Adrenal gland (tissue), 12 donors: ENCODE measurements around the gene ALG13. TPM values are rescaled to one million over a fixed set of nuclear protein-coding genes. Genes with fewer than 3 reads are reported as not detected.
"Not testable (repeated sequence)": the region's sequence is repeated elsewhere in the genome, so short reads cannot be mapped to it uniquely, and the experiment has no call there.

ENCODE experiments used
- DNase-seq, 7 donors: peaks; one replicate each; pipeline ENCODE4 v3.0.0-alpha.2; 2019 to 2020
- H3K27ac ChIP-seq, 5 donors: fragments of 200-600 bp; sonication (generic) in 4 of 5; 1 replicate in 3 of 5; 2 replicates in 2 of 5; pipeline versions ENCODE4 v1.5.1 to v1.8.0; 2016 to 2020; ENCODE audit warnings: mild to moderate bottlenecking in 1 of 5
- H3K27me3 ChIP-seq: fragments of 200-600 bp; 2 replicates; pipeline ENCODE4 v1.8.0; 2021
- H3K36me3 ChIP-seq, 2 donors: fragments of 200-600 bp; replicated peaks in 1 of 2; 1 replicate in 1 of 2; 2 replicates in 1 of 2; pipeline versions ENCODE4 v1.5.1 to v1.8.0; 2018 to 2022
- H3K4me1 ChIP-seq, 2 donors: fragments of 200-600 bp; replicated peaks in 1 of 2; 1 replicate in 1 of 2; 2 replicates in 1 of 2; pipeline versions ENCODE4 v1.5.1 to v1.8.0; 2018 to 2021
- H3K4me3 ChIP-seq, 4 donors: fragments of 200-600 bp; sonication (generic) in 3 of 4; one replicate each; pipeline ENCODE4 v1.5.1; 2016 to 2018
- H3K9me3 ChIP-seq, 3 donors: fragments of 200-600 bp; sonication (generic) in 1 of 3; replicated peaks in 1 of 3; 1 replicate in 2 of 3; 2 replicates in 1 of 3; pipeline versions ENCODE4 v1.5.1 to v1.8.0; 2016 to 2021
- CTCF ChIP-seq, 6 experiments: fragments of 450-650 bp in 4 of 6; fragments of 200-600 bp in 2 of 6; sonication (generic) in 1 of 6; IDR thresholded peaks; 1 replicate in 5 of 6; 2 replicates in 1 of 6; pipeline versions ENCODE4 v1.5.1 to v1.8.0; 2016 to 2021; ENCODE audit warnings: antibody characterized with exemption in 6 of 6, mild to moderate bottlenecking in 2 of 6, moderate library complexity in 1 of 6
- POLR2A ChIP-seq, 2 donors: fragments of 450-650 bp; IDR thresholded peaks; one replicate each; pipeline ENCODE4 v1.6.1; 2017; ENCODE audit warnings: antibody characterized with exemption in 2 of 2, mild to moderate bottlenecking in 2 of 2, moderate library complexity in 1 of 2
- WGBS, 4 donors: extraction: QIAGEN DNeasy Blood & Tissue Kit in 2 of 4; methylation state at CpG; one replicate each; pipeline versions ENCODE4 v1.1.5 to v1.1.7; 2013 to 2017; 5-methylcytosine and 5-hydroxymethylcytosine counted together
- intact Hi-C, 2 donors: fragments of 100-400 bp; cut with DNase I; formaldehyde crosslinking; loops; one replicate each; pipeline versions ENCODE4 v1.14.1 to v1.15.0; 2022 to 2023
- polyA plus RNA-seq, 3 donors: library from polyadenylated mRNA; stranded (reverse); fragments of 200-250 nt in 2 of 3; fragments of 350-450 nt in 1 of 3; fragmentation: Illumina TruSeq in 1 of 3; extraction: RNeasy Lipid Tissue Mini Kit (QIAGEN cat#74804) in 1 of 3; gene quantifications; one replicate each; pipeline ENCODE4 v1.2.3, GENCODE V29; 2013 to 2014
- total RNA-seq, 9 donors: library from RNA; depleted of rRNA in 4 of 9; stranded (reverse); fragments of >200 nt in 4 of 9; fragments of 120-200 nt in 1 of 9; fragmentation: NEBNext Ultra II Directional in 1 of 9; extraction: Animal tissue kit (Norgen Biotek cat#: 25700) in 1 of 9; gene quantifications; one replicate each; pipeline versions ENCODE4 v1.1.0 to v1.2.4, GENCODE V29; 2013 to 2023
- donor health status: healthy with polysubstance abuse.
- donor health status: Bipolar disorder and iron deficiency.
- donor health status: DM: yes; HTN: yes; CAD: no.
- donor health status: DM: no; HTN: no; CAD: no.
- donor health status: DM: no; HTN: no; CAD: no.
- donor health status: DM: yes; HTN: yes; CAD: no.

ALG13 gene
- total and polyA plus RNA-seq, 12 donors: 30.3 to 98.1 (median 52.8) TPM

GRCh38 chrX:111761578-111762135, 80.7 kb downstream of the ALG13 start:
- no peak for DNase-seq
- Histone ChIP-seq H3K36me3 (peaks cover 0 to 6% of the 10 kb centered on the region in 2 donors), H3K27me3 (no peaks in the 10 kb centered on the region), H3K9me3 (no peaks in the 10 kb centered on the region), H3K27ac (no peak overlapping the region), H3K4me1 (no peaks in the 10 kb centered on the region), H3K4me3 (no peak overlapping the region)
- intact Hi-C loops: no loop called here
- 56 to 87% (median 74%) methylated on average over 3 of the region's 3 CpGs for WGBS, 4 donors
- no peak for TF ChIP-seq CTCF (IDR thresholded peaks at IDR 0.05)
- no peak for TF ChIP-seq POLR2A (IDR thresholded peaks at IDR 0.05)

GRCh38 chrX:111778591-111778990, 97.6 kb downstream of the ALG13 start:
- 75 to 100% (median 88%) methylated on average over 1 of the region's 1 CpG for WGBS, 4 donors
- intact Hi-C loops: no loop called here
- H3K36me3 ChIP-seq: no peaks in the 10 kb centered on the region
- H3K27ac ChIP-seq: no peak overlapping the region
- peaks cover 8% of the 10 kb centered on the region for H3K27me3 ChIP-seq
- H3K4me3 ChIP-seq: no peak overlapping the region
- DNase-seq: no peak
- H3K9me3 ChIP-seq: no peaks in the 10 kb centered on the region
- no peaks in the 10 kb centered on the region for H3K4me1 ChIP-seq
- TF ChIP-seq POLR2A (IDR thresholded peaks at IDR 0.05) (no peak), CTCF (IDR thresholded peaks at IDR 0.05) (no peak)

GRCh38 chrX:111779582-111779981, 98.6 kb downstream of the ALG13 start:
- TF ChIP-seq CTCF (IDR thresholded peaks at IDR 0.05): no peak
- TF ChIP-seq POLR2A (IDR thresholded peaks at IDR 0.05): no peak
- H3K9me3 ChIP-seq: no peaks in the 10 kb centered on the region
- no peaks in the 10 kb centered on the region for H3K36me3 ChIP-seq
- intact Hi-C loops: no loop called here
- no peak for DNase-seq
- no peak overlapping the region for H3K4me3 ChIP-seq
- peaks cover 18% of the 10 kb centered on the region for H3K27me3 ChIP-seq
- H3K27ac ChIP-seq: no peak overlapping the region
- H3K4me1 ChIP-seq: no peaks in the 10 kb centered on the region

GRCh38 chrX:111784667-111785066, 103.7 kb downstream of the ALG13 start:
- WGBS, 4 donors: 75 to 85% (median 82%) methylated on average over 5 to 7 of the region's 7 CpGs; no CpG with 5 or more reads in 1 of the 4 donors
- intact Hi-C loops: no loop called here
- Histone ChIP-seq H3K27ac (no peak overlapping the region), H3K27me3 (peaks cover 18% of the 10 kb centered on the region), H3K4me1 (no peaks in the 10 kb centered on the region), H3K9me3 (no peaks in the 10 kb centered on the region), H3K36me3 (no peaks in the 10 kb centered on the region), H3K4me3 (no peak overlapping the region)
- DNase-seq: no peak
- TF ChIP-seq CTCF (IDR thresholded peaks at IDR 0.05) (no peak), POLR2A (IDR thresholded peaks at IDR 0.05) (no peak)

- WGBS, 4 donors: 89 to 100% (median 91%) methylated on average over 1 of the region's 1 CpG
- H3K27ac ChIP-seq, DNase-seq, H3K4me1 ChIP-seq, intact Hi-C loops, H3K36me3 ChIP-seq, H3K4me3 ChIP-seq, H3K9me3 ChIP-seq, H3K27me3 ChIP-seq: not testable (repeated sequence)
Measured at GRCh38 chrX:111790054-111790453, 109.1 kb downstream of the ALG13 start.
